ENCODE measurements around the gene CRB1.

The CRB1 gene

DNA sequence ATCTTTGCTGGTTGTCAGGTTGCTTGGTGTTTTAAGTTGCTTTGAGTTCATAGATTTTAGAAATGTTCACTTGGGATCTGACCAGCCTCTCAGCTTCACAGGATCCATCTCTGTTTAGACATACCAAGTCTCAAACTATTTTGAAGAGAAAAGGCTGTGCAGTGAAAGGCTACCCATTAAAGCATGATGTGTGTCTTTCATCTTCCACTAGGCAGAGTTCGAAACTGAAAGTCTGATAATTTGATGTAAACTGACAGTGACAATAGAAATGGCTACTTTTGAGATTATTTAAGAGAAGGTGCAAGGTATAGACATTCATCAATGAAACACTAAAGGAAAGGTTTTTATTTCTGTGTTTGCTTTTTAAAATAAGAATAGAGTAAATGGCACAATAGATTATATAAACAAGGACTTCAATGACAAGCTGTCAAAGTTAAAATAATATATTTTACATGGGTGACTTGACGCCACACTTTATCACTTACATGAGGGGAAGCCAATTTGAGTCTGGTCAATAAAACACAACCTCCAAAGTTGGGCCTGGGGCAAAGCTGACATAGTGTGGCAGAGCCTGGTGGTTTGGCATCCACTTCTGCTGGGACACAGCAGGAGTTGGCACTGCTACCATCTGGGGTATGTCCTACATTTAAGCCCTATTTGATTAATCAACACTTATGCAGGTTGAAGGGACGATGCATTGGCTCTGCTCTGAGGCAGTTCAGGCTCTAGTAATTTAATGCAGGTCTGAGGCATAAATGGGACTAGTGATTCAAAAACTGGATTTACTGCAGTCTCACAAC, 197.7 kb downstream of the CRB1 start:
- 100% methylated on average over 3 of the region's 3 CpGs for WGBS (ENCODE audit: insufficient coverage)
- no peak for DNase-seq
- Histone ChIP-seq H3K36me3 (ENCODE audit: control insufficient read depth in 4 of 4, insufficient read depth in 4 of 4, low read length in 3 of 4) (no peaks in the 10 kb centered on the region), H3K27me3 (replicated peaks in 2 of 5; ENCODE audit: control insufficient read depth in 4 of 5, insufficient read depth in 5 of 5, low read length in 4 of 5) (no peaks in the 10 kb centered on the region), H3K9me3 (ENCODE audit: control extremely low read depth in 1 of 5, control insufficient read depth in 4 of 5, insufficient read depth in 2 of 5, low read depth in 1 of 5, low read length in 4 of 5) (no peaks in the 10 kb centered on the region), H3K4me1 (ENCODE audit: control extremely low read depth in 1 of 4, control insufficient read depth in 4 of 4, insufficient read depth in 4 of 4, low read length in 3 of 4) (peaks cover 19 to 41% (median 36%) of the 10 kb centered on the region in 4 experiments), H3K27ac (ENCODE audit: insufficient read depth in 1 of 2, low read depth in 1 of 2, low read length in 2 of 2, poor library complexity in 1 of 2, severe bottlenecking in 2 of 2) (no peak overlapping the region), H3K4me3 (ENCODE audit: control insufficient read depth in 1 of 7, extremely low read depth in 1 of 7, insufficient read depth in 4 of 7, low read depth in 2 of 7, low read length in 6 of 7) (no peak overlapping the region)
- ChIA-PET POLR2A (no interaction called here), CTCF (no interaction called here)

DNA sequence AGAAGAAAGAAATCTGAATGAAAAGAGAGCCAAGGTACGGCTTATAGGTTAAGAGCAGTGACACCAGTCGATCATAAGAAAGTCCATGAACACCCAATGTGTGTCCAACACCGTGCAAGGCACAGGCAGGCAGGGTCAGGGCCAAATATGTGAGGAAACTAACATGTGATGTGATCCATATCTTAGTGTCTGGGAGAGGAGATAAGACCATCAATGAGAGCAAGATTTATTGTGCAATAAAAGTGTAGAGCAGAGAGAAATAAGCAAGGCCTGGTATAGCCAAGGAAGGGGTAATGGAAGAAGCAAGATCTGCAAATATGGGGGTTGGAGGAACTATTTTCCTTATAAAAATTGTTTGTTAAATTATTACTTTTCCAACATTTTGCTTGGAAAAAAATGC, 198.8 kb downstream of the CRB1 start:
- no peaks in the 10 kb centered on the region for H3K36me3 ChIP-seq (ENCODE audit: control insufficient read depth in 4 of 4, insufficient read depth in 4 of 4, low read length in 3 of 4)
- H3K4me1 ChIP-seq (ENCODE audit: control extremely low read depth in 1 of 4, control insufficient read depth in 4 of 4, insufficient read depth in 4 of 4, low read length in 3 of 4): peaks cover 24 to 47% (median 41%) of the 10 kb centered on the region in 4 experiments
- H3K4me3 ChIP-seq (ENCODE audit: control insufficient read depth in 1 of 7, extremely low read depth in 1 of 7, insufficient read depth in 4 of 7, low read depth in 2 of 7, low read length in 6 of 7): no peak overlapping the region
- POLR2A ChIA-PET: no interaction called here
- CTCF ChIA-PET: no interaction called here
- 67% methylated on average over 3 of the region's 3 CpGs for WGBS (ENCODE audit: insufficient coverage)
- DNase-seq: peak in 2 of 3 donors; percentile 29 to 50
- no peaks in the 10 kb centered on the region for H3K27me3 ChIP-seq (replicated peaks in 2 of 5; ENCODE audit: control insufficient read depth in 4 of 5, insufficient read depth in 5 of 5, low read length in 4 of 5)
- H3K9me3 ChIP-seq (ENCODE audit: control extremely low read depth in 1 of 5, control insufficient read depth in 4 of 5, insufficient read depth in 2 of 5, low read depth in 1 of 5, low read length in 4 of 5): no peaks in the 10 kb centered on the region
- no peak overlapping the region for H3K27ac ChIP-seq (ENCODE audit: insufficient read depth in 1 of 2, low read depth in 1 of 2, low read length in 2 of 2, poor library complexity in 1 of 2, severe bottlenecking in 2 of 2)

DNA sequence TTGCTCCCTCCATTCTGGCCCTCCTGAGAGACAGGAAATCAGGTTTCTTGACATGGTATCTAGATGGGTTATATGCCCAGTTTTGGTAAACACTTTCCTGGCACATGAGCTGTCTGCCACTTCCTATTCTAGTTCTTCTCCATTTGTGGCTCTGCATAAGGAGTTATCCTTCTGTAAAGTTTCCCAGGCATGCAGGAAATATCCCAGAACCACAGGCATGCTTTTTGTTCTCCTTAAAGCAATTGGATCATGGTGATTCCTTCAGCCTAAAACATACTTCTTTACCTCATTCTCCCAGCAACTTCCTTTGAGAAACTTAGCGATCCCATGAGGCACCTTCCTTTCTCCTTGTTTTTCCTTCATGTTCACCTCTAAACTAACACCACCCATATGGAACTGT, 199.8 kb downstream of the CRB1 start:
- peak in 1 of 3 donors; percentile 28 for DNase-seq
- CTCF ChIA-PET: interaction anchor here (2.3 to 3.6 kb wide), 2 partner anchors 12 to 15 kb away, joined by 4 to 11 read pairs; no protein-coding TSS in a partner anchor
- Histone ChIP-seq H3K9me3 (ENCODE audit: control extremely low read depth in 1 of 5, control insufficient read depth in 4 of 5, insufficient read depth in 2 of 5, low read depth in 1 of 5, low read length in 4 of 5) (no peaks in the 10 kb centered on the region), H3K4me1 (ENCODE audit: control extremely low read depth in 1 of 4, control insufficient read depth in 4 of 4, insufficient read depth in 4 of 4, low read length in 3 of 4) (peaks cover 24 to 47% (median 41%) of the 10 kb centered on the region in 4 experiments), H3K36me3 (ENCODE audit: control insufficient read depth in 4 of 4, insufficient read depth in 4 of 4, low read length in 3 of 4) (no peaks in the 10 kb centered on the region), H3K27ac (ENCODE audit: insufficient read depth in 1 of 2, low read depth in 1 of 2, low read length in 2 of 2, poor library complexity in 1 of 2, severe bottlenecking in 2 of 2) (no peak overlapping the region), H3K4me3 (ENCODE audit: control insufficient read depth in 1 of 7, extremely low read depth in 1 of 7, insufficient read depth in 4 of 7, low read depth in 2 of 7, low read length in 6 of 7) (no peak overlapping the region), H3K27me3 (replicated peaks in 2 of 5; ENCODE audit: control insufficient read depth in 4 of 5, insufficient read depth in 5 of 5, low read length in 4 of 5) (no peaks in the 10 kb centered on the region)
- 100% methylated on average over 1 of the region's 1 CpG for whole genome bisulfite sequencing (ENCODE audit: insufficient coverage)
- POLR2A ChIA-PET: no interaction called here

DNA sequence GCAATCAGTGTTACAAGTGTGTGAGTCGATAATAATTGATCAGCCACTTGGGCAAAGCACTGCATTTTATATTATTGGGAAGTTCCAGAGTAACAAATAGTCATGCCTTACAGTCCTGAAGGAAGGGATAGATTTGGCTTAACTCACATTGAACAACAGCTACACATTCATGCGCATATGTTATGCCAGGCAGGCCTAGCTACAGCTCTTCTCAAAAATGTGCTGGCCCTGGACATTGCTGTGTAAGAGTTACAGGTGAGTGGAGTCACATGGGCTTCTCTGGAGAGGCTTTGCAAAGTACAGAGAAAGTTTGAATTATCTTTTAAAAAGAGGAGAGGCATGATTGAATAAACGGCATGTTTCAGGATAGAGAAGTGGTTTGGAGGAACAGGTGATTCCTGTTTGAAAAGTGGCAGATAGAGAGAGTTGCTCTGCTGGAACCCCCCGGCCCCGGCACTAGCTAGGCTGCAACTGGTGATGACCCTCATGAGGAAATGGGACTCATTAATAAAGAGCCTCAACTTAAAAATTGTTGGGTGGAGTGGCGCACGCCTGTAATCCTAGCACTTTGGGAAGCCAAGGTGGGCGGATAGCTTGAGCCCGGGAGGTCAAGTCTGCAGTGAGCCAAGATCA, 200.6 kb downstream of the CRB1 start:
- Histone ChIP-seq H3K4me3 (ENCODE audit: control insufficient read depth in 1 of 7, extremely low read depth in 1 of 7, insufficient read depth in 4 of 7, low read depth in 2 of 7, low read length in 6 of 7) (no peak overlapping the region), H3K27me3 (replicated peaks in 2 of 5; ENCODE audit: control insufficient read depth in 4 of 5, insufficient read depth in 5 of 5, low read length in 4 of 5) (no peaks in the 10 kb centered on the region), H3K27ac (ENCODE audit: insufficient read depth in 1 of 2, low read depth in 1 of 2, low read length in 2 of 2, poor library complexity in 1 of 2, severe bottlenecking in 2 of 2) (peak overlapping the region in 1 of 2 experiments; percentile 17), H3K9me3 (ENCODE audit: control extremely low read depth in 1 of 5, control insufficient read depth in 4 of 5, insufficient read depth in 2 of 5, low read depth in 1 of 5, low read length in 4 of 5) (no peaks in the 10 kb centered on the region), H3K4me1 (ENCODE audit: control extremely low read depth in 1 of 4, control insufficient read depth in 4 of 4, insufficient read depth in 4 of 4, low read length in 3 of 4) (peaks cover 24 to 47% (median 41%) of the 10 kb centered on the region in 4 experiments), H3K36me3 (ENCODE audit: control insufficient read depth in 4 of 4, insufficient read depth in 4 of 4, low read length in 3 of 4) (no peaks in the 10 kb centered on the region)
- peak; percentile 41 to 94 (median 89) for DNase-seq
- POLR2A ChIA-PET: no interaction called here
- CTCF ChIA-PET: interaction anchor here (2.3 to 3.6 kb wide), 2 partner anchors 11 to 14 kb away, joined by 4 to 11 read pairs; no protein-coding TSS in a partner anchor
- WGBS (ENCODE audit: insufficient coverage): 23% methylated on average over 7 of the region's 9 CpGs

DNA sequence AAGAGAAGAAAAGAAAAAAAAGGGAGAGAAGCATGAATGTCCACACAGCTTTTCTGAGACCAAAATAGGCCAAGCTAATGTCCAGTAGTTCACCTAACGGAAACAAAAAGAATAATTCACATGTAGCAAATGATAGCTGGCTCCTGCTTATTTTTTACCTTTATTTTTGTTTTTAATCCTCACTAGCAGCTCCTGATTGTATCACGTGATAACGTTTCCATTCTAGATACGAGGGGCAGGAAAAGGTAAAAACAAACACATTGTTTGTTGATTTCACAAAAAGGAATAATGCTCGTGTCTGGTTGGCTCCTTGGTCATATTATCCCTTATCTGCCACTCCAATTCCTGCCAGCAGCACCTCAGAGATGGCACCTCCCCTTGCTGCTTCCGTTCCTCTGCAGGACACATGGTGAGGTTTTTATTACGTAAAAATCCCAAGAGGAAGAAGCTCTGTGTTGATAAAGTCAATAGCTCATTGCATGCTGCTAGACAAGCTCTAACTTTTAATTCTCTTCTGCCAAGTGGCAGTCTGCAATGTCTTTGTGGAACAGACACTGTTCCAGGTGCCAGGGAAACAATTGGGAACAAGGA, 201.7 kb downstream of the CRB1 start:
- Histone ChIP-seq H3K27me3 (replicated peaks in 2 of 5; ENCODE audit: control insufficient read depth in 4 of 5, insufficient read depth in 5 of 5, low read length in 4 of 5) (no peaks in the 10 kb centered on the region), H3K9me3 (ENCODE audit: control extremely low read depth in 1 of 5, control insufficient read depth in 4 of 5, insufficient read depth in 2 of 5, low read depth in 1 of 5, low read length in 4 of 5) (no peaks in the 10 kb centered on the region), H3K27ac (ENCODE audit: insufficient read depth in 1 of 2, low read depth in 1 of 2, low read length in 2 of 2, poor library complexity in 1 of 2, severe bottlenecking in 2 of 2) (peak overlapping the region in 1 of 2 experiments; percentile 6), H3K36me3 (ENCODE audit: control insufficient read depth in 4 of 4, insufficient read depth in 4 of 4, low read length in 3 of 4) (no peaks in the 10 kb centered on the region), H3K4me1 (ENCODE audit: control extremely low read depth in 1 of 4, control insufficient read depth in 4 of 4, insufficient read depth in 4 of 4, low read length in 3 of 4) (peaks cover 24 to 47% (median 41%) of the 10 kb centered on the region in 4 experiments), H3K4me3 (ENCODE audit: control insufficient read depth in 1 of 7, extremely low read depth in 1 of 7, insufficient read depth in 4 of 7, low read depth in 2 of 7, low read length in 6 of 7) (peak overlapping the region in 4 of 7 experiments; percentile 23 to 40 (median 33))
- POLR2A ChIA-PET: no interaction called here
- CTCF ChIA-PET: interaction anchor here (1.2 to 3.6 kb wide), 5 partner anchors 8 to 20 kb away, joined by 3 to 11 read pairs (median 4); no protein-coding TSS in a partner anchor
- peak; percentile 64 to 84 (median 78) for DNase-seq
- 19% methylated on average over 7 of the region's 7 CpGs for WGBS (ENCODE audit: insufficient coverage)

DNA sequence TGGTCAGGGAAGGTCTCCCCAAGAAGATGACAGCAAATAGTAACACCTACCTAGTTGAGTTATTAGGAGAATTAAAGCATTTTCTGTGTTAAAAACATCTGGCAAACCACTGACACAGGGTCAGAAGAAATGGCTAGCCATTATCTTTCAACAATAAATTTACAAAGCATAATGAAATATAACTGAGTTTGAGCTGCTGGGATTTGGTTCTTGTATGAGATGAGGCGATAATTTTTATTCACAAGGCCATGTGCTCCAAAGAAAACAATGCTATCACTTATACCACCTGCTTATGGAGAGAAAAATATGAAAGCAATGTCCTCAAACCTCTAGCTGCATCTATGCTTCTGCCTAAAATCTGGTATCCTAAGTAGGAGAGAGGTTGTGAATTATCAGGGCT, 202.3 kb downstream of the CRB1 start:
- peak overlapping the region in 1 of 7 experiments; percentile 23 for H3K4me3 ChIP-seq (ENCODE audit: control insufficient read depth in 1 of 7, extremely low read depth in 1 of 7, insufficient read depth in 4 of 7, low read depth in 2 of 7, low read length in 6 of 7)
- H3K27me3 ChIP-seq (replicated peaks in 2 of 5; ENCODE audit: control insufficient read depth in 4 of 5, insufficient read depth in 5 of 5, low read length in 4 of 5): no peaks in the 10 kb centered on the region
- no peak overlapping the region for H3K27ac ChIP-seq (ENCODE audit: insufficient read depth in 1 of 2, low read depth in 1 of 2, low read length in 2 of 2, poor library complexity in 1 of 2, severe bottlenecking in 2 of 2)
- no peaks in the 10 kb centered on the region for H3K9me3 ChIP-seq (ENCODE audit: control extremely low read depth in 1 of 5, control insufficient read depth in 4 of 5, insufficient read depth in 2 of 5, low read depth in 1 of 5, low read length in 4 of 5)
- H3K36me3 ChIP-seq (ENCODE audit: control insufficient read depth in 4 of 4, insufficient read depth in 4 of 4, low read length in 3 of 4): no peaks in the 10 kb centered on the region
- POLR2A ChIA-PET: no interaction called here
- H3K4me1 ChIP-seq (ENCODE audit: control extremely low read depth in 1 of 4, control insufficient read depth in 4 of 4, insufficient read depth in 4 of 4, low read length in 3 of 4): peaks cover 24 to 47% (median 41%) of the 10 kb centered on the region in 4 experiments
- CTCF ChIA-PET: interaction anchor here (1.2 to 3.6 kb wide), 5 partner anchors 9 to 21 kb away, joined by 3 to 11 read pairs (median 4); no protein-coding TSS in a partner anchor
- no CpG with 5 or more reads among the region's 1 CpG for WGBS (ENCODE audit: insufficient coverage)
- DNase-seq: no peak
